Measurements from ENCODE around the gene SACM1L.

The SACM1L gene

GRCh38 chr3:45792036-45792435 is 102.8 kb downstream of the SACM1L start:
- no peak for TF ChIP-seq CTCF (IDR thresholded peaks at IDR 0.05; ENCODE audit: low read depth, low read length, missing control alignments)
- DNase-seq (ENCODE audit: extremely low read depth, low read depth), result no peak
- H3K4me3 ChIP-seq (replicated peaks; ENCODE audit: low read depth, low read length), result no peak overlapping the region

DNA sequence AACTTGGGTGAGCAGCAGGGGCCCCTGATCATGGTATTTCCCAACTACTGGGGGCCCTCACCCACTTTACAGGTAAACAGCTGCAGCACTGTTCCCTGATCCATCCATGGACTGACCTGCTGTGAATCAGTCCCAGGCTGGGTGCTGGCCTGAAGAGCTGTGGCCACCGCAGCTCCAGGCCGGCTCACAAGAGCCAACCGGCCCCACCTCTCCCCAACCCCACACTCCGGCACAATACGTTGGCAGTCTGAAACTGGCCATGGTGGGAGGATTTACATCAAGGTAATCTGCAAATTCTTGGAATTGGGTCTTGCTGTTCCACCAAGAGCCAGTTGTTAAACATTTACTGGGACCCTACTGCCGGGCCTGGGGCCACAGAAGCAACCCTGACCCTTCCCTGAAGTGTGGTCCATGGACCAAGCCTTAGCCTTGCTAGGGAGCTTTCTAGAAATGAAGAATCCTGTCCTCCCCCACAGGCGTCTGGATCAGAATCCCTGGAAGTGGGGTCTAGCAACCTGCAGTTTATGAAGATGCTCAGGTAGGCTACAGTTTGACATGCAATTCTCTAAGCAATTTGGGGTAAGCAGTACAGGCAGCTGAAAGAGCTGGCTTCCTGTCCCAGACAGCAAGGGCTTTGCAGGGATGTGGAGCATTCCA is 103.4 kb downstream of the SACM1L start:
- no peak overlapping the region for H3K4me3 ChIP-seq (replicated peaks; ENCODE audit: low read depth, low read length)

GRCh38 chr3:45793482-45794176 is 104.4 kb downstream of the SACM1L start:
- no peak for TF ChIP-seq CTCF (IDR thresholded peaks at IDR 0.05; ENCODE audit: low read depth, low read length, missing control alignments)
- DNase-seq (ENCODE audit: extremely low read depth, low read depth), result no peak
- H3K4me3 ChIP-seq (replicated peaks; ENCODE audit: low read depth, low read length), result no peak overlapping the region

More for the DNA sequence above, 103.4 kb downstream of the SACM1L start:
- no peak for TF ChIP-seq CTCF (IDR thresholded peaks at IDR 0.05; ENCODE audit: low read depth, low read length, missing control alignments)
- no peak for DNase-seq (ENCODE audit: extremely low read depth, low read depth)

- no peak for DNase-seq (ENCODE audit: extremely low read depth, low read depth)
- H3K4me3 ChIP-seq (replicated peaks; ENCODE audit: low read depth, low read length), result no peak overlapping the region
- TF ChIP-seq CTCF (IDR thresholded peaks at IDR 0.05; ENCODE audit: low read depth, low read length, missing control alignments), result no peak
Measured at GRCh38 chr3:45794177-45794560, 105.0 kb downstream of the SACM1L start.

- no peak for DNase-seq (ENCODE audit: extremely low read depth, low read depth)
- no peak overlapping the region for H3K4me3 ChIP-seq (replicated peaks; ENCODE audit: low read depth, low read length)
- TF ChIP-seq CTCF (IDR thresholded peaks at IDR 0.05; ENCODE audit: low read depth, low read length, missing control alignments), result no peak
Measured at GRCh38 chr3:45794660-45795059, 105.5 kb downstream of the SACM1L start.
